IgD-negative memory B cell (primary cell): ENCODE results near the gene RTKN2. TPM values are rescaled to one million over a fixed set of nuclear protein-coding genes. Genes with fewer than 3 reads are reported as not detected.

Experiments
- H3K27ac Mint-ChIP-seq, 3 donors: one replicate each; pipeline ENCODE4 v1.8.0; 2020 to 2022; ENCODE audit warnings: mild to moderate bottlenecking in 3 of 3, mixed read lengths in 3 of 3, moderate library complexity in 1 of 3
- H3K27me3 Mint-ChIP-seq: one replicate; pipeline ENCODE4 v1.8.0; 2021; ENCODE audit warnings: mixed read lengths
- H3K36me3 Mint-ChIP-seq: one replicate; pipeline ENCODE4 v1.8.0; 2020; ENCODE audit warnings: mild to moderate bottlenecking, mixed read lengths
- H3K4me1 Mint-ChIP-seq, 3 donors: one replicate each; pipeline ENCODE4 v1.8.0; 2020 to 2022; ENCODE audit warnings: mixed read lengths in 3 of 3, mild to moderate bottlenecking in 1 of 3
- H3K4me3 Mint-ChIP-seq, 4 donors: one replicate each; pipeline ENCODE4 v1.8.0; 2020 to 2022; ENCODE audit warnings: mild to moderate bottlenecking in 4 of 4, mixed read lengths in 4 of 4, moderate library complexity in 3 of 4
- H3K9me3 Mint-ChIP-seq, 3 donors: one replicate each; pipeline ENCODE4 v1.8.0; 2020 to 2021; ENCODE audit warnings: mixed read lengths in 3 of 3, mild to moderate bottlenecking in 1 of 3
- polyA plus RNA-seq: library from polyadenylated mRNA; unstranded; fragments of 300-500 nt; fragmentation: Illumina TruSeq; gene quantifications from one replicate; pipeline ENCODE4 v1.2.3, GENCODE V29; 2021

RTKN2 gene
- polyA plus RNA-seq, 1 donor from 2014 or later, result 0.05 TPM

GRCh38 chr10:62183442-62183841 lies 85.2 kb downstream of the RTKN2 start:
- Mint-ChIP-seq H3K4me1 (peaks cover 22 to 40% (median 29%) of the 10 kb centered on the region in 3 donors), H3K27ac (peak overlapping the region in 1 of 3 donors; percentile 43), H3K36me3 (peaks cover 4% of the 10 kb centered on the region), H3K9me3 (peaks cover 0 to 10% (median 3%) of the 10 kb centered on the region in 3 donors), H3K4me3 (peak overlapping the region in 1 of 4 donors; percentile 30), H3K27me3 (no peaks in the 10 kb centered on the region)

- Mint-ChIP-seq H3K27me3 (no peaks in the 10 kb centered on the region), H3K4me1 (peaks cover 22 to 36% (median 29%) of the 10 kb centered on the region in 3 donors), H3K36me3 (peaks cover 4% of the 10 kb centered on the region), H3K4me3 (no peak overlapping the region), H3K27ac (no peak overlapping the region), H3K9me3 (peaks cover 0 to 10% (median 3%) of the 10 kb centered on the region in 3 donors)
These were observed 86.0 kb downstream of the RTKN2 start for GRCh38 chr10:62182595-62182994.

- H3K9me3 Mint-ChIP-seq, result peaks cover 0 to 10% (median 3%) of the 10 kb centered on the region in 3 donors
- H3K27ac Mint-ChIP-seq, result no peak overlapping the region
- peaks cover 20 to 33% (median 29%) of the 10 kb centered on the region in 3 donors for H3K4me1 Mint-ChIP-seq
- H3K27me3 Mint-ChIP-seq, result no peaks in the 10 kb centered on the region
- H3K4me3 Mint-ChIP-seq, result no peak overlapping the region
- peaks cover 4% of the 10 kb centered on the region for H3K36me3 Mint-ChIP-seq
These were observed 86.5 kb downstream of the RTKN2 start for GRCh38 chr10:62182171-62182570.

- peaks cover 0 to 14% (median 3%) of the 10 kb centered on the region in 3 donors for H3K9me3 Mint-ChIP-seq
- H3K4me1 Mint-ChIP-seq, result peaks cover 14 to 28% (median 24%) of the 10 kb centered on the region in 3 donors
- no peaks in the 10 kb centered on the region for H3K27me3 Mint-ChIP-seq
- no peak overlapping the region for H3K4me3 Mint-ChIP-seq
- H3K36me3 Mint-ChIP-seq, result peaks cover 4% of the 10 kb centered on the region
- H3K27ac Mint-ChIP-seq, result no peak overlapping the region
These were observed 88.0 kb downstream of the RTKN2 start for GRCh38 chr10:62180677-62181076.

- no peak overlapping the region for H3K4me3 Mint-ChIP-seq
These were observed 90.1 kb downstream of the RTKN2 start for GRCh38 chr10:62178568-62178967.

GRCh38 chr10:62177111-62177510 lies 91.5 kb downstream of the RTKN2 start:
- Mint-ChIP-seq H3K36me3 (peaks cover 7% of the 10 kb centered on the region), H3K4me1 (peaks cover 0 to 11% (median 3%) of the 10 kb centered on the region in 3 donors), H3K9me3 (peaks cover 8 to 26% (median 9%) of the 10 kb centered on the region in 3 donors), H3K27me3 (no peaks in the 10 kb centered on the region), H3K4me3 (no peak overlapping the region), H3K27ac (no peak overlapping the region)

More at GRCh38 chr10:62178568-62178967, 90.1 kb downstream of the RTKN2 start:
- Mint-ChIP-seq H3K9me3 (peaks cover 1 to 16% (median 3%) of the 10 kb centered on the region in 3 donors), H3K36me3 (peaks cover 4% of the 10 kb centered on the region), H3K27ac (no peak overlapping the region), H3K27me3 (no peaks in the 10 kb centered on the region), H3K4me1 (peaks cover 4 to 15% (median 11%) of the 10 kb centered on the region in 3 donors)

- H3K9me3 Mint-ChIP-seq, result peaks cover 9 to 19% (median 9%) of the 10 kb centered on the region in 3 donors
- no peak overlapping the region for H3K27ac Mint-ChIP-seq
- H3K4me3 Mint-ChIP-seq, result no peak overlapping the region
These were observed 93.4 kb downstream of the RTKN2 start for GRCh38 chr10:62175251-62175650.

GRCh38 chr10:62172465-62172864 lies 96.2 kb downstream of the RTKN2 start:
- H3K9me3 Mint-ChIP-seq, result peaks cover 6 to 19% (median 9%) of the 10 kb centered on the region in 3 donors
- peaks cover 3 to 18% (median 13%) of the 10 kb centered on the region in 3 donors for H3K4me1 Mint-ChIP-seq
- peak overlapping the region in 1 of 3 donors; percentile 25 for H3K27ac Mint-ChIP-seq
- H3K27me3 Mint-ChIP-seq, result no peaks in the 10 kb centered on the region
- H3K36me3 Mint-ChIP-seq, result peaks cover 3% of the 10 kb centered on the region
- H3K4me3 Mint-ChIP-seq, result peak overlapping the region in 1 of 4 donors; percentile 9

More at GRCh38 chr10:62175251-62175650, 93.4 kb downstream of the RTKN2 start:
- peaks cover 3 to 14% (median 5%) of the 10 kb centered on the region in 3 donors for H3K4me1 Mint-ChIP-seq
- H3K36me3 Mint-ChIP-seq, result peaks cover 3% of the 10 kb centered on the region
- no peaks in the 10 kb centered on the region for H3K27me3 Mint-ChIP-seq

- no peak overlapping the region for H3K27ac Mint-ChIP-seq
- H3K4me3 Mint-ChIP-seq, result no peak overlapping the region
- H3K4me1 Mint-ChIP-seq, result peaks cover 9 to 18% (median 17%) of the 10 kb centered on the region in 3 donors
- H3K9me3 Mint-ChIP-seq, result peaks cover 6 to 19% (median 9%) of the 10 kb centered on the region in 3 donors
- H3K27me3 Mint-ChIP-seq, result no peaks in the 10 kb centered on the region
- H3K36me3 Mint-ChIP-seq, result peaks cover 3% of the 10 kb centered on the region
These were observed 96.9 kb downstream of the RTKN2 start for GRCh38 chr10:62171791-62172190.

- H3K9me3 Mint-ChIP-seq, result peaks cover 6 to 16% (median 9%) of the 10 kb centered on the region in 3 donors
- H3K27me3 Mint-ChIP-seq, result no peaks in the 10 kb centered on the region
- H3K36me3 Mint-ChIP-seq, result peaks cover 3% of the 10 kb centered on the region
- peaks cover 15 to 25% (median 25%) of the 10 kb centered on the region in 3 donors for H3K4me1 Mint-ChIP-seq
- no peak overlapping the region for H3K27ac Mint-ChIP-seq
- no peak overlapping the region for H3K4me3 Mint-ChIP-seq
These were observed 97.9 kb downstream of the RTKN2 start for GRCh38 chr10:62170732-62171131.

GRCh38 chr10:62166331-62167131 lies 102.1 kb downstream of the RTKN2 start:
- no peaks in the 10 kb centered on the region for H3K27me3 Mint-ChIP-seq
- no peak overlapping the region for H3K27ac Mint-ChIP-seq
- H3K4me3 Mint-ChIP-seq, result peak overlapping the region in 3 of 4 donors; percentile 7 to 71 (median 36)
- H3K4me1 Mint-ChIP-seq, result peaks cover 15 to 28% (median 25%) of the 10 kb centered on the region in 3 donors
- H3K36me3 Mint-ChIP-seq, result no peaks in the 10 kb centered on the region
- H3K9me3 Mint-ChIP-seq, result no peaks in the 10 kb centered on the region

GRCh38 chr10:62165803-62166202 lies 102.8 kb downstream of the RTKN2 start:
- H3K4me1 Mint-ChIP-seq, result peaks cover 14 to 26% (median 21%) of the 10 kb centered on the region in 3 donors
- no peaks in the 10 kb centered on the region for H3K9me3 Mint-ChIP-seq
- H3K36me3 Mint-ChIP-seq, result peaks cover 1% of the 10 kb centered on the region
- no peaks in the 10 kb centered on the region for H3K27me3 Mint-ChIP-seq
- H3K27ac Mint-ChIP-seq, result no peak overlapping the region
- H3K4me3 Mint-ChIP-seq, result no peak overlapping the region

- no peaks in the 10 kb centered on the region for H3K27me3 Mint-ChIP-seq
- no peaks in the 10 kb centered on the region for H3K9me3 Mint-ChIP-seq
- H3K4me3 Mint-ChIP-seq, result no peak overlapping the region
- peaks cover 4% of the 10 kb centered on the region for H3K36me3 Mint-ChIP-seq
- peaks cover 12 to 20% (median 13%) of the 10 kb centered on the region in 3 donors for H3K4me1 Mint-ChIP-seq
- H3K27ac Mint-ChIP-seq, result no peak overlapping the region
These were observed 105.6 kb downstream of the RTKN2 start for GRCh38 chr10:62163024-62163423.

GRCh38 chr10:62162261-62162981 lies 106.2 kb downstream of the RTKN2 start:
- Mint-ChIP-seq H3K36me3 (peaks cover 4% of the 10 kb centered on the region), H3K27me3 (no peaks in the 10 kb centered on the region), H3K4me3 (no peak overlapping the region), H3K9me3 (no peaks in the 10 kb centered on the region), H3K4me1 (peaks cover 12 to 20% (median 14%) of the 10 kb centered on the region in 3 donors), H3K27ac (no peak overlapping the region)

GRCh38 chr10:62159351-62159750 lies 109.3 kb downstream of the RTKN2 start:
- Mint-ChIP-seq H3K27ac (peak overlapping the region in 1 of 3 donors; percentile 13), H3K27me3 (no peaks in the 10 kb centered on the region)

More at GRCh38 chr10:62159351-62159750, 109.3 kb downstream of the RTKN2 start:
- H3K4me3 Mint-ChIP-seq, result no peak overlapping the region
- H3K36me3 Mint-ChIP-seq, result peaks cover 4% of the 10 kb centered on the region
- no peaks in the 10 kb centered on the region for H3K9me3 Mint-ChIP-seq
- H3K4me1 Mint-ChIP-seq, result peaks cover 1 to 9% (median 5%) of the 10 kb centered on the region in 3 donors
